GDM1 (cell line): ENCODE data around the gene SH2B2.

Source experiments
- DNase-seq: peaks from one replicate; lab custom pipeline; 2025; lab: John Stamatoyannopoulos, UW

SH2B2 gene

DNA sequence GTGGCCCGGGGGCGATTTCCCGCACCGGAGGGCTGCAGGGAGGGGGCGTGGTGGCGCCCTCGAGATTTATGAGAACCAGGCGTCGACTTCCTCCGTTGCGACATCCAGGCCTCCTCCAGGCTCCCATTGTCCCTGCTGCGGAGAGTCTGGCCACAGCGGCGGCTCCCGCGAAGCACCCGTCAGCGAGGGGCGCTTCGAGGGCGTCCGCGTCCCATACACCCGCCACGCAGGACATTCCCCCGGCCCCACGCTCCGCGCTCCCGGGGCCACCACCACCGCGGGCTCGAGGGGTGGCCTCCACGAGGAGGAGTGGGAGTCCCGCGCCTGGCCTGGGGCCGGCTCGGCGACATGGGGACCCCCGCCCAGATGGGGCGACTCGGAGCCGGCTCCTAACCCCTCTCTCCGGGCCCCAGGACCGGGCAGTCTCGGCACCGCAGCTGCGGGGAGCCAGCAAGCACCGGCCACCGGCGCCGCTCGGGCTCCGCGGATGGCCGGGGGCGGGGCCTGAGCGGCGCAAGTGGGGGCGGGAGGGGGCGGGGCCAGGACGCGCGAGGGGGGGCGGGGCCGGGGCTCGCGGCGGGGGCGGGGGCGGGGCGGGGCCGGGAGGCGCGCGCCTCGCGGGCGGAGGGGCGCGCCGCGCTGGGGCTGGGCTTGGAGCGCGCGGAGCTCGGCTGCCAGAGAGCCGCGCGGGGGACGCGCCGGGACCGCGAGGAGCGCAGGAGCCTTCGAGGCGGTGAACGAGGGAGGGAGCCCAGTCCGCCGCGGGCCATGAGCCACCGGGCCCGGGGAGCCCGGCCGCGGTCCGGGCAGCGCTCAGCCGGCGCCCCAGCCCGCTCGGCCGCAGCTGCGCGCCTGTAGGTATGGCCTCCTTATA is at the start of gene SH2B2:
Gene SH2B2, plus strand, starts transcription at position 632 of the 874 bp plus-strand sequence. CDS start 13,683 bp downstream, outside the sequence.
- DNase-seq: peak; percentile 48

DNA sequence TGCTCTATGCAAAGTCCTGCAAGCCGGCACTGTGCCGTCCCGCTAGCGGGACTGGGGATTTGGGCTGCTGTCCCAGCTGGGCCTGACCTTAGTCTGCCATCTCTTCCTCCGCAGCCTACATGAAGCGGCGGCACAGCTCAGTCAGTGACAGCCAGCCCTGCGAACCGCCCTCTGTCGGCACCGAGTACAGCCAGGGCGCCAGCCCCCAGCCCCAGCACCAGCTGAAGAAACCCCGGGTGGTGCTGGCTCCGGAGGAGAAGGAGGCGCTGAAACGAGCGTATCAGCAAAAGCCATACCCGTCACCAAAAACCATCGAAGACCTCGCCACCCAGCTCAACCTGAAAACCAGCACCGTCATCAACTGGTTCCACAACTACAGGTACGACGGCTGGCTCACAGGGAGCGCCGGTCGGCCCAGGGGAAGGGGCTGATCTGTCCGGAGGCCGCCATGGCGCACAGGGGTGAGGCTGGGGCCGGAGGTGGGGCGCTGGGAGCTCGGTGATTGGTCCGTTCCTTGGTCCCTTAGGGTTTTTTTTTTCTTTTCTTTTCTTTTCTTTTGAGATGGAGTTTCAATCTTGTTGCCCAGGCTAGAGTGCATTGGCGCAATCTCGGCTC is 47.4 kb upstream of the SH2B2 start:
- no peak for DNase-seq

DNA sequence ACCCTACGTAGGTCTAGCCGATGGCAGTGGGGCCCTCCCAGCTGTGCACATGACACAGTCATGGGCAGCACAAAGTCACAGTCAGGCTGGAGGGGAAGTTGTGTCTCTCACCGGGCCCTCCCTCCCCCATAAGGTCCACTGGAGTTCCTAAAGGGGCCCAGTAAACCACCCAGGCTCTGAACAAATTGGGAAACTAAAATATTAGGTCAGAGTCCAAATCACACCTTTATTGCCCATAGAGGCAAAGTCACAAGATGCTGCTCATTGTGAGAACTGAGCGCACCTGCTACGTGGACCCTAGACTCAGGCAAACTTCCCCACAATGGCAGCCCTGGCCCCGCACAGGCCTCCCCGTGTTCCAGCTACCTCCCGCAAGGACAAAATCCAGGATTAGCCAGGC is 45.2 kb upstream of the SH2B2 start:
- DNase-seq: no peak

DNA sequence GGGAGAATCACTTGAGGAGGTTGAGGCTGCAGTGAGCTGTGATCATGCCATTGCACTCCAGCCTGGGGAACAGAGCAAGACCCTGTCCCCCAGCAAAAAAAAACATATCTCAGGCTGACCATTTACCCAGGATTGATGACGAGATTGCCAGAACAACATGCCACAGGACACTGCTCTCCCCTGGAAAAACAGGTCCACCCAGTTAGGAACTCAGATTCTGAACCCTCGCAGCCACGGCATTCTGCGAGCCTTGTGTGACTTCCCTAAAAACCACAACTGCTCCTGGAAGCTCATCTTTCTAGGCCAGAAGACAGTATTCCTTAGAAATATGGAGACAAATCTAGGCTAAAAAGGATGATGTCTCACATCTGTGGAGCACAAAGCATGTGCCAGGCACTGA is 42.1 kb upstream of the SH2B2 start:
- no peak for DNase-seq

DNA sequence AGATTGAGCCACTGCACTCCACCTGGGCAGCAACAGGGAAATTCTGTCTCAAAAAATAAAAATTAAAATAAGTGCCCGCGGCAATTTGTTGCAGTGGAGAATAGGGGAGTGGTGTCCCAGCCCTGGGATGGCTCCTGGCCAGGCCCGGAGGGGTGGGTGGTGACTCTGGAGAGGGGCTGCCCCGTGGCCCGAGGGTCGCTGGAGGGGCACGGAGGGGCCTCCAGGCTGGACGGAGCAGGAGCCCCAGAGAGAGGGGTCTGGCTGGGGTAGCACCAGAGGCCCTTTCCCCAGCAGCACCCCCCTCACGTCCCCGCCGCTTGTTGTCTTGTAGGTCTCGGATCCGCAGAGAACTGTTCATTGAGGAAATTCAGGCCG is 38.6 kb upstream of the SH2B2 start:
- DNase-seq: no peak

DNA sequence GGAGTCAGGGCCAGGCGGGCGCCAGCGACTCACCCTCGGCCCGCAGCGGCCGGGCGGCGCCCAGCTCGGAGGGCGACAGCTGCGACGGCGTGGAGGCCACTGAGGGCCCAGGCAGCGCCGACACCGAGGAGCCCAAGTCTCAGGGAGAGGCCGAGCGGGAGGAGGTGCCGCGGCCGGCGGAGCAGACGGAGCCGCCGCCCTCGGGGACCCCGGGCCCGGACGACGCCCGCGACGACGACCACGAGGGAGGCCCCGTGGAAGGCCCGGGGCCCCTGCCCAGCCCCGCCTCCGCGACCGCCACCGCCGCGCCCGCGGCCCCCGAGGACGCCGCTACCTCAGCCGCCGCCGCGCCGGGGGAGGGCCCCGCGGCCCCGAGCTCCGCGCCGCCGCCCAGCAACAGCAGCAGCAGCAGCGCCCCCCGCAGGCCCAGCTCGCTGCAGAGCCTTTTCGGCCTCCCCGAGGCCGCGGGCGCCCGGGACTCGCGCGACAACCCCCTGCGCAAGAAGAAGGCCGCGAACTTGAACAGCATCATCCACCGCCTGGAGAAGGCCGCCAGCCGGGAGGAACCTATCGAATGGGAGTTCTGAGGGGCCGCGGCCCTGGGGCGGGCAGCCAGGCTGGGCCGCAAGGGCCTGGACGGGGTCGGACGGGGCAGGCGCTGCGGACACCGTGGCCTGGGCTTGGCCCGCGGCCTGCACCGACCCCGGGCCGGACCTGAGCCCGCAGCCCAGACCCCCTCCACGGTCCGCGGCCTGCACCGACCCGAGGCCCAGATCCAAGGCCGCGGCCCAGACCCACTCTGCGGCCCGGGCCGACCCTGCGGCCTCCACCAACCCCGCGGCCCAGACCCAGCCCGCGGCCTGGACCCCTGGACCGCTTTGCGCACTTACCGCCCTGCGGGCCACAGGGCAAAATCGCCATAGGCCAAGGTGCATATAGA is 37.9 kb upstream of the SH2B2 start:
- no peak for DNase-seq

DNA sequence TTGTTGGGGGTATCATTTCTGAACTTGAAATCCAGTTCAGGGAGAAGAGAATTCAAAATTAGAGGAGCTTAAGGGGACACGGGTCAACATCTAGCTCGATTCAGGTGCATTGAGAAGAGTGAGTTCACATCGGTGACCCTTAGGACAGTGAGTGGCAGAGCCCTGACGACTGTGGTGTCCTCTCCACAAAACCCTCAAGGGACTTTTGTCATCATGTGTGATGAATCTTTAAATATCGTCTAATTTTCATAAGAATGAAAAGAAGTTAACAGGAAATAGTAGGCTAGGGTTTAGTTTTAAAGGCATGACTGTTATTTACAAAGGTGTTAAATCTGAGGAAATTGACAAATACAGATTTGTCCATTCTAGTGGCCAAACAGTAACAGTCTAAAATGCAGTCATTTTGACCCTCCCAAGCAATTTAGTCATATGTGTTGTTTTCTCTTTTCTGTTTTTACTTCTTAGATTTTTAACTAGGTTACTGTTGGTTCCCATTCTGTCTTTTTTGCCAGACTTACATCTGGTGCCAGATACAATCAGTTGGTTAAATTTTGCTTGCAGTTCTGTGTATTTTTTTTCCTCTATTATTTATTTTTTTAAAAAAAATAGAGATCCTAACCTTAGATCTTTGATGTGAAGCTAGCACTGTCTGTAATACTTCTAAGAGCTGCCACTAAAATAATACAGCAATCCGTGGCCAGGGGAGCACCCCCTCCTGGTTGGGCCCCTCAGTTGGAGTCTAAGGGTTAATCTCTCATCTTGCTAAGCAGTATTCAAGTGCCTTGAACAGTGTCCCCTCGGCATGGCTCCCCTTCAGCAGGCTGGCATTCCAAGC is 34.9 kb upstream of the SH2B2 start:
- no peak for DNase-seq

DNA sequence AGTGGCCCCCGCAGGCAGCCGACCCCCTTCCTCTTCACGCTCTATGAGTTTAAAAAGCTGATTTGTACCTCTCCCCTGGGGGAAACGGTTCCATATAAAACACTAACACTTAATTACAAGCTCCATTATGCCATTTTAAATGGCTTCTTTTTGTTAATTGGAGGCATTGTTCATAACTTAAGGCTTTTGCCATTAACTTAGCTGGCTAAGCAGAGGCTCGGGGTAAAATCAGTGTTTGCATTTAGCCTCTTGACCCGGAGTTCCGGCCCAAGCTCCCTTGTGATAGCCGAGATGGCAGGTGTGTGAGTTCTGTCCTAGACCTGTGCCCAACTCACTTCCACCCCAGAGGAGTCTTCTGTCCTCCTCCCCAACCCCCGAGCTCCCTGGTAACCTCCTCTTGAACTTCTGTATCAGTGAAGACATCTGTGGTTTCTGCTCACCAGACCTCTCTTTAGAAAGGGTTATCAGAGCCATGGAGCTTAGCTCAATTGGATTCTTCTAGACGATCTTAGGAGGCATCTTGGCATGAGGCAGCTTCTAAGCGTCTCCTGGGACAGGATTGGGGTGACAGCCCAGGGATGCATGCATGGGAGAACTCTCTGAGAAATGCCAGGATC is 34.2 kb upstream of the SH2B2 start:
- no peak for DNase-seq

DNA sequence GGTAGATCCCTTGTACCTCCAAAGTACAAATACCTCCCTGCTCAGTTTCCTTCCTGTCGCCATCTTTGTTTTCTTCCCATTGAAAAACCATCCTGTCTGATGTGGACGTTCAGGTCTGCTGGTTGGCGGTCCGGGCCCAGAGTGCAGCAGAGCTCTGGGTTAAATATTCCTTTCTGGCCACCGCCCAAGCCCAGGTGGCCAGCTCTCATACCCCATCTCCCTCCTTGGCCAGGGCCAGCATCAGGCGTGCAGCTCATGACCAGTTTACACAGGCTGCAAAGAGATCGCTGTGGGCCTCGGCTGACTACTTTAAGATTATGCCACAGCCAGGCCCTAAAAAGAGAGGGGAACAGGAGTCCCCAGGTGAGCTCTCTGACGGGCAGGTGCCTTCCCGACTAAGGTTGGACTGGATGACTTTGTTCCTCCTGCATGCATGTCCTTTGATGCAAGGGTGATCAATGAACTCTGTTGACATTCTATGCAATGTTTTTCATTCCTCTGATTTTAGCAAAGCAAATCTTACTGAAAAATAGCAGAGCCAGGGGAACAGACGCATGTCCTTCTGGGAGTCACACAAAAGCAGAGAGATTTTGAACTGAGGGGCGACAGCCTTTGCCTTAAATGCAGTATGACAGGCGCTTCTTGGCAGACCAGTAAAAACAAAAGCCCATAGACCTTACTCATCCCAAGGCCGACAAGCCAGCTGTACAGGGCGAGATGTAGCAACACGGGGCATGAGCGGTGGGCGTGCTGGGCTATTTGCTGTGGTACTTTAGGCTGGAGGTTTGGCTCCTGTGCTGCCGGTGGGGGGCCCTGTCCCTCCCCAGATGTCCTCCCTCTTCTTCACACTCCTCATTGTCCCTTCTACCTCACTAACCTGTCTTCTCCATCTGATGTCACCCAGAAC is 33.3 kb upstream of the SH2B2 start:
- DNase-seq: no peak

DNA sequence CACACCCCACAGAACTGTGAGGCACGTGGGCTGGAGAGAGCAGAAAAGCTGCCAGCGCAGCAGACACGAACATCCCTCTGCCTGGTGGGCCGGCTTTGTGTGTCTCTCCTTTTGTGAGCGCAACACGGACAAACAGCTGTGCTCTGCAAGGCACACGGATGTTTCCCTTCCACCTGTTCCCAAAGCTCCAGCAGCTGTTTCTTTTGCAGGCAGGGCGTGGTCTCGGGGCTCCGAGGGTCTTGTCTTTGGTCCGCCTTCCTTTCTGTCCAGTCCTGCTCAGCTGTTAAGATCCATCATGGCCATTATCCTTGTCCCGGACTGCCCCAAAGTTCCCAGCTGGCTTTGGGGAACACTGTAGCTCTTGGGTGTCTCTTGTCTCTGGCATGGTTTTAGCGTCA is 32.7 kb upstream of the SH2B2 start:
- no peak for DNase-seq

DNA sequence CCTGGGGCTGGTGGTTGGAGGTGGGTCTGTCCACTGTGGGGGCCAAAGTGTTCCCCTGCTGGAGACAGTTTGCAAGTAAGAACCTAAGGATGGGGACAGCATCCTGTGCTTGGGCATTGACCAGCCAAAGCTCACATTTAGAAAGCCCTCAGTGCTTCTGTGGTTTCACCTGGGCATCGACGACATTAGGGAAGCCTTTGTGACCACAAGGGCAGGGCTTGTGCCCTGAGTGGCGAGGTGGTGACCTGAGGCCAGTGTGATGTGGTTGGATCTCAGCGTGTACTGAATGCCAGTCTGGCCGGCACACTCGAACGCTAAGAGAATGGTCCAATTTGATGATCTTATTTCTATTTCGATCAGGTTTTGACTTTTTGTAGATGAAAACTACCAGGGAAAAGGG is 32.1 kb upstream of the SH2B2 start:
- DNase-seq: no peak

DNA sequence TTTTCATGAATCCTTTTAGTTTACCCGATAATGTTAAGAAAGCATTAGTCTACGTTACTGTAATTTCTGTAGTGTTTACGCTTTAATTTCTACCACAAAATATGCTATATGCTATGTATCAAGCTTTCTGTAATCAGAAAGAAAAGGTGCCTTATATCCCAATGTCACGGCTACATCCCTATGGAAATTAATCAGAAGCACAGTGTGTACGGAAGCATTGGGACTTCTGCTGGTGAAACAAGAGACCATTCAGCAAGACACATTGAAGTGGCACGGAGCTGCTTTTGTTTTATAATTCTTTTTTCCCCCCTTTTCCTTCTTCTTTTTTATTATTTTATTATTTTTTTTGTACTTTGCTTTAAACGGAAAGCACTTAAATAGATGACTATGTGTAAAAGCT is 31.2 kb upstream of the SH2B2 start:
- DNase-seq: no peak

DNA sequence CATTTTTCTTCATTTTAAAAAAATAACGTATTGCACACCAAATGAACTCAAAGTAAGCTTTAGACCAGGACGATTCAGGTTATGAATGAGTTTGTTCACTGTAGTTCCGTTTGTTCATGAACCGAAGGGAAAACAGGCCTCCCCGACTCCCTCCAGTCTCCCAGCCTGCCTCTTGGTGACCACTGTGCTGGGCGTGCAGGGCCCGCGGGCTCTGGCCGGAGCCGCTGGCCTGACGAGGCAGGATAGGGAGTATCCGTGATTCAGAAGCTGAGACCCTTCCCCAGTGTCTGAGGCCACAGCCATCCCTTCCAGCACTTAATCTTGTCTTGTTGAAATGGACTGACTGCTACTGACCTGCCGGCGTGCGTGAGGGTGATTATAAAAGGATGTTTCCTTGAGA is 30.8 kb upstream of the SH2B2 start:
- no peak for DNase-seq

DNA sequence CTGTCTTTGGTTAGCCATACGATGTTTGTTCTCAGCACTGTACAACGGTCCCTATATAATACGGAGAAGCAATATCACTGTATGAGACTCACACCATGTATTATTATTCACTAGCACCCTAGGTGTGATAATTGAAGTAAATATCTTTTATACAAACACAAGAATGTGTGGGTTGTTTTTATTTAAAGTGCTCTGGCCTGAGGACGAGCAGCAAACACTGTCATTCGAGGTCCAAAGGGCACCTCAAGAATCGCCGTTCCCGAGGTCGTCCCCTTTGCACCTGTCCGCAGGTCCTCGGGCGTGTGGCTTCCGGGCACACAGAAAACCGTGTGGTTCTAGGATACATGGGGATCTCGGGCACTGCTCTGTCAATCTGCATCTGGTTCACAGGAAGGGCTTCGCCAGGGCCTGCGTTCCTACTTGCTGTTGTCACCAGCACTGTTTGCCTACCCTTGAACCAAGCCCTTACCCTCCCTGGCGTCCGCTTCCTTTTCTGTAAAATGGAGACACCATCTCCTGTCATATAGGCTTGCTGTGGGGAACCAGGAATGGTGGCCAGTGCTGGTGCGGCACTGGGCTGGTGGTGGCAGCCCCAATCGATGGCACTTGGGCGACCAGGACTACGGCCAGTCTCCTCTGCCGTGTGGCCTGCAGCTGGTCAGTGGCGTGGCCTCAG is 28.5 kb upstream of the SH2B2 start:
- no peak for DNase-seq

DNA sequence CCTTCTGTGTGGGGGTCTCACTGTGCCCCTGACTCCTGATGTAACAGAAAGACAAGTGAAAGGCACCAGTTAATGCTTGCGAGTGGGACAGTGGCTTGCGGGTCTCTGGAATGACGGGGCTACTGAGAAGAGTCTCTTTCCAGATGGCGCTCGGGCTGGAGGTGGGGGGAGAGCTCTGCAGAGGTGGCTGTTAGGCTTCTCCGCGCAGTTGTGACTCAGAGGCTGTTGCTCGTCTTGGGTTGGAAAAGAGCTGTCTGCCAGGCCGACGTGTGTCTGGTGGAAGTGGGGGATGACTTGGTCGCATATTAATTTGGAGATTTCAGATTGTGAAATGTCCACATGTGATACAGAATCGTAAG is 27.9 kb upstream of the SH2B2 start:
- no peak for DNase-seq

DNA sequence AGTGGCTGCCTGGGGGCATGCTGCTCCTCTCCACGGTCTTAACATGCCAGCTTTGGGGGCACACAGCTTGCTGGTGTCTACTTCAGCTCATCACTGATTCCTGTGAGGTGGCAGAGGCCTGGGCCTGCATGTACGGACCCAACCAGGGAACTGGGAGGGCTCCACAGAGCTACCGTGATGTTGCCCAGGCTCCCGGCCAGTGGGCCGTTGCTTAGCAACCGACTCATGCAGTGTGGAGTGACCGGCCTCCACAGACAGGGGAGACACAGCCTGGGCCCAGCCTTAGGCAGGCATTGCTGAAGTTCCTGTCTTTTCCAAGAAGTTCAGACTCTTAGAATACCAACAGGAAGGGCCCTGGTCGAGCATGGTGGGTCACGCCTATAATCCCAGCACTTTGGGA is 25.8 kb upstream of the SH2B2 start:
- no peak for DNase-seq

DNA sequence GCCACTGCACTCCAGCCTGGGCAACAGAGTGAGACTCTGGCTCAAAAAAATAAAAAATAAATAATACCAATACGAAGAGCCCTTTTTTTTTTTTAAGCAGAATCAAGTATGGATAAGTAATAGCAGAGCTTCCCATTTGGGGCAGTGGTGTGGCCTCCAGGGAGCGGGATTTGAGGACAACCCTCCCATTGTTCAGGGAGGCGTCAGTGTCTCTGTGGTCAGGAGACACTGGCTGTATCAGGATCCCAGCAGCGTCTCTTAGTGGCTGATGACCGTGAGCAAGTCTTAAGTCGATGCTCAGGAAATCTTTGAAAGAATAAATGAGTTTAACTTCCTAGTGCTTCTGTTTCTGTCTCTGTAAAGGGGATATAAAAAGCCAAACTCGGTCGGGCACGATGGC is 25.2 kb upstream of the SH2B2 start:
- DNase-seq: no peak

DNA sequence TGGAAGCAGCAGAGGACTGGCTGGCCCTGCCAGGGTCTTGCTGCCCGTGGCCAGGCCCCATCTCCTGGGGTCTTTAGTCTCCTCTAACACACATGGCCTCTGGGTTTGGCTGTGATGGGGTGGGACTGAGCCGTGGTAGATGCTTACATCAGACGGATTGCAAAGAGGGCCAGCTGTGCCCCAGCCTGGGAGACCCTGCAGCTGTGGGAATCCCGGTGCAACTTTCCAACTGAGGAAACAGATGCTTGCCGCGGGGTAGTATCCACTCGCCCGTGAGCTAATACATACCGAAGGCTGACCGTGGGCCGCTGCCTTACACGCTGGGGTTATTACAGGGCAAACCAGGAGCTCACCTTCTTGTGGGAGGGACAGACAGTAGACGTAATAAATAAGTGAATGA is 24.1 kb upstream of the SH2B2 start:
- no peak for DNase-seq

DNA sequence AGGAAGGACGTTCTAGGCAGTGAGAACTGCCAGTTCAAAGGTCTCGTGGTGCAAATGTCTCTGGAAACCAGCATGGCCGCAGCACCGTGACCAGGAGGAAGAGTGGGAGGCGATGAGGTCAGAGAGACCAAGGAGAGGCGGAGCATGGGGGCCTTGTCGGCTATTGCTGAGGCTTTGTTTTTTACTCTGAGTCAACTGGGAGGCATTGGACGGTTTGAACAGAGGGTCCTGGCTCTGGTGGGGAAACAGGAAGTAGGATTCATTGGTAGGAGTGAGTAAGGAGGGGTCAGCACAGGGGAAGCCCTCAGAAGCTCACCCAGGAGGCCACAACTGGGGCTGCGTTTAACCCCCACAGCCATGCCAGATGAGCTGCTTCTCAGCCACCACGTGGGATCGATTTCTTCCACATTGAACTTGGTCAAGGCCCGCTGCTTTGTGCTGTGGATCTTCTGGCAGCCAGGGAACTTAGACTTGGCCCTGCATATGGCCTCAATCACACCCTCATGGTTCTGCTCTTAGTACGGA is 22.2 kb upstream of the SH2B2 start:
- DNase-seq: no peak

DNA sequence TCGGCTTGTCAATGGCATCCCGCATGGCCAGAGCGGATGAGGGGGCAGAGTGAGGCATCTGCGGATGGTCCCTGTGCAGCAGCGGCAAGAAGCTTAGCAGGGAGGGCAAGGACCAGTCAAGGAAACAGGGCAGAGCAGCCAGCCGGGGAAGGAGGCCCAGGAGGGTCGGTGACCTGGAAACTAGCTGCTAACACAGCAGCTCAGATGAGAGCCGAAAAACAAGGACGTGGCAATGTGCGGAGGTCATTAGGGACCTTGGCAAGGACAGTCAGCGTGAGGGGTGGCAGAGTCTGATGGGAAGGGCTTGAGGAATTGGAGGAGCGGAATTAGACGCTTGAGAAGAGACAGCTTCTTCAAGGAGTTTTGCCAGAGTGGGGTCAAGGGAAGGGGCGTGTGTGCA is 20.1 kb upstream of the SH2B2 start:
- no peak for DNase-seq
